OCI-LY3 (cell line): ENCODE measurements around the gene NTPCR.

ENCODE experiments used
- CTCF ChIP-seq: fragments of 200-600, 300-600 bp; sonication (generic); IDR thresholded peaks from 2 replicates; pipeline ENCODE4 v1.5.1; 2014; ENCODE audit warnings: antibody characterized with exemption, low read length, low read depth
- EZH2phosphoT487 ChIP-seq: fragments of 200-600 bp; shearing (Covaris generic); IDR thresholded peaks from 2 replicates; pipeline ENCODE4 v1.6.1; 2018; ENCODE audit warnings: antibody characterized with exemption, mixed run types, low read depth

- TF ChIP-seq CTCF (no peak), EZH2phosphoT487 (no peak)
Measured at GRCh38 chr1:232982238-232982944, 32.0 kb downstream of the NTPCR start.
